ENCODE data around the gene POLR3A.

POLR3A gene

GRCh38 chr10:77943121-77943901, 86.0 kb downstream of the POLR3A start:
- peak; percentile 54 for DNase-seq (ENCODE audit: low read depth)

GRCh38 chr10:77941790-77942189, 87.5 kb downstream of the POLR3A start:
- DNase-seq (ENCODE audit: low read depth), result no peak

GRCh38 chr10:77940627-77941026, 88.7 kb downstream of the POLR3A start:
- DNase-seq (ENCODE audit: low read depth), result peak; percentile 31

GRCh38 chr10:77940225-77940624, 89.1 kb downstream of the POLR3A start:
- DNase-seq (ENCODE audit: low read depth), result no peak

- peak; percentile 85 for DNase-seq (ENCODE audit: low read depth)
Observed at GRCh38 chr10:77939561-77940001, 89.7 kb downstream of the POLR3A start.

- no peak for DNase-seq (ENCODE audit: low read depth)
Observed at GRCh38 chr10:77936697-77937567, 92.4 kb downstream of the POLR3A start.

- DNase-seq (ENCODE audit: low read depth), result no peak
Observed at GRCh38 chr10:77932016-77932715, 97.1 kb downstream of the POLR3A start.

- DNase-seq (ENCODE audit: low read depth), result no peak
Observed at GRCh38 chr10:77927402-77928246, 101.7 kb downstream of the POLR3A start.

- peak; percentile 42 for DNase-seq (ENCODE audit: low read depth)
Observed at GRCh38 chr10:77926566-77927401, 102.5 kb downstream of the POLR3A start, which contains the start of gene DLG5. TSS of gene DLG5 (minus strand) at chr10:77926755. CDS start at chr10:77926520, 235 bp downstream.

- no peak for DNase-seq (ENCODE audit: low read depth)
Observed at GRCh38 chr10:77925795-77926565, 103.3 kb downstream of the POLR3A start.

GRCh38 chr10:77925410-77925794, 103.9 kb downstream of the POLR3A start:
- DNase-seq (ENCODE audit: low read depth), result peak; percentile 41

GRCh38 chr10:77922566-77923179, 106.6 kb downstream of the POLR3A start:
- DNase-seq (ENCODE audit: low read depth), result no peak

- no peak for DNase-seq (ENCODE audit: low read depth)
Observed at GRCh38 chr10:77922055-77922454, 107.3 kb downstream of the POLR3A start.

- DNase-seq (ENCODE audit: low read depth), result no peak
Observed at GRCh38 chr10:77921395-77921794, 107.9 kb downstream of the POLR3A start.

- DNase-seq (ENCODE audit: low read depth), result no peak
Observed at GRCh38 chr10:77920495-77920894, 108.8 kb downstream of the POLR3A start.

GRCh38 chr10:77919713-77920108, 109.6 kb downstream of the POLR3A start:
- no peak for DNase-seq (ENCODE audit: low read depth)

Data from stromal cell of bone marrow (primary cell).